IMR-90 (cell line): Measurements from ENCODE around the gene FOXO4. TPM values are rescaled to one million over a fixed set of nuclear protein-coding genes. Genes with fewer than 3 reads are reported as not detected.

Experiments used
- ATAC-seq: fragments of 200-7000 bp; cut with Tn5 transposase; 2 replicates; pipeline ENCODE4 v1.9.1; 2020; ENCODE audit warnings: low read depth, mild to moderate bottlenecking, moderate library complexity
- BruUV-seq: library from RNA; stranded (reverse); fragments of 400-500 nt; replicated peaks from 2 replicates; lab custom pipeline; 2021; lab: Mats Ljungman, UMichigan
- CTCF ChIA-PET: fragments of 300-600 bp; formaldehyde crosslinking; extraction: SDS; loops from one replicate; lab custom pipeline; 2021; ENCODE audit warnings: antibody characterized with exemption; lab: Yijun Ruan, JAX
- POLR2A ChIA-PET: fragments of 300-600 bp; sonication (Branson Sonifier 250); formaldehyde crosslinking; loops from one replicate; lab custom pipeline; 2022; ENCODE audit warnings: antibody characterized with exemption; ENCODE audit not compliant: unreplicated experiment; lab: Charles Lee
- DNase-seq: peaks from one replicate; pipeline ENCODE4 v3.0.0; 2013
- H2AFZ ChIP-seq: replicated peaks from 2 replicates; pipeline ENCODE3; 2013; ENCODE audit warnings: low read length, mild to moderate bottlenecking; ENCODE audit not compliant: poor library complexity
- H2AK5ac ChIP-seq: 2 replicates; pipeline ENCODE4 v1.6.1; 2013; ENCODE audit warnings: low read depth, low read length, inconsistent platforms
- H2AK9ac ChIP-seq: replicated peaks from 2 replicates; pipeline ENCODE3; 2013; ENCODE audit warnings: mild to moderate bottlenecking, low read depth, low read length, moderate library complexity; ENCODE audit not compliant: poor library complexity
- H2BK120ac ChIP-seq: 2 replicates; pipeline ENCODE4 v1.6.1; 2013; ENCODE audit warnings: low read depth, low read length, inconsistent platforms
- H2BK15ac ChIP-seq: 3 replicates; pipeline ENCODE4 v1.6.1; 2013; ENCODE audit warnings: low read depth, low read length, inconsistent platforms
- H2BK20ac ChIP-seq: 2 replicates; pipeline ENCODE4 v1.6.1; 2013; ENCODE audit warnings: low read depth, mild to moderate bottlenecking, inconsistent platforms, low read length, moderate library complexity
- H2BK5ac ChIP-seq: 2 replicates; pipeline ENCODE4 v1.6.1; 2013; ENCODE audit warnings: mild to moderate bottlenecking, low read depth, low read length, inconsistent platforms; ENCODE audit not compliant: poor library complexity, severe bottlenecking
- H3K14ac ChIP-seq: replicated peaks from 2 replicates; pipeline ENCODE4 v1.6.1; 2013; ENCODE audit warnings: low read depth, low read length, inconsistent platforms
- H3K18ac ChIP-seq: 2 replicates; pipeline ENCODE4 v1.6.1; 2013; ENCODE audit warnings: low read depth, low read length, control low read depth
- H3K23ac ChIP-seq: 2 replicates; pipeline ENCODE4 v1.6.1; 2013; ENCODE audit warnings: low read depth, low read length, inconsistent platforms
- H3K27ac ChIP-seq: 2 replicates; pipeline ENCODE4 v1.5.1; 2013; ENCODE audit warnings: mild to moderate bottlenecking, control low read depth, low read length; ENCODE audit not compliant: insufficient read depth
- H3K27me3 ChIP-seq: 2 replicates; pipeline ENCODE4 v1.6.1; 2013; ENCODE audit warnings: low read length; ENCODE audit not compliant: control insufficient read depth, insufficient read depth
- H3K36me3 ChIP-seq: 2 replicates; pipeline ENCODE4 v1.6.1; 2013; ENCODE audit warnings: low read length, mixed read lengths; ENCODE audit not compliant: control insufficient read depth, insufficient read depth
- H3K4ac ChIP-seq: 2 replicates; pipeline ENCODE4 v1.6.1; 2013; ENCODE audit warnings: low read depth, low read length, inconsistent platforms
- H3K4me1 ChIP-seq: 2 replicates; pipeline ENCODE4 v1.6.1; 2013; ENCODE audit warnings: low read length, mixed read lengths; ENCODE audit not compliant: control insufficient read depth, insufficient read depth
- H3K4me2 ChIP-seq: 2 replicates; pipeline ENCODE4 v1.6.1; 2013; ENCODE audit warnings: low read depth, mild to moderate bottlenecking, control low read depth, low read length, moderate library complexity
- H3K4me3 ChIP-seq: 2 replicates; pipeline ENCODE4 v1.5.1; 2013; ENCODE audit warnings: low read depth, mild to moderate bottlenecking, control low read depth, low read length, moderate library complexity; ENCODE audit not compliant: insufficient read depth
- H3K56ac ChIP-seq: 2 replicates; pipeline ENCODE4 v1.6.1; 2013; ENCODE audit warnings: low read length, inconsistent platforms; ENCODE audit not compliant: insufficient read depth; ENCODE audit errors: extremely low read depth
- H3K79me1 ChIP-seq, 2 experiments: 2 replicates each; pipeline ENCODE4 v1.6.1; 2013; ENCODE audit warnings: low read length in 2 of 2, inconsistent platforms in 1 of 2, low read depth in 1 of 2
- H3K9ac ChIP-seq: 2 replicates; pipeline ENCODE4 v1.6.1; 2013; ENCODE audit warnings: low read depth, low read length, control low read depth
- H3K9me1 ChIP-seq: 2 replicates; pipeline ENCODE4 v1.6.1; 2013; ENCODE audit warnings: low read length, inconsistent platforms; ENCODE audit not compliant: insufficient read depth
- H3K9me3 ChIP-seq: 2 replicates; pipeline ENCODE4 v1.6.1; 2013; ENCODE audit warnings: low read length; ENCODE audit not compliant: control insufficient read depth, insufficient read depth
- H4K20me1 ChIP-seq: 2 replicates; pipeline ENCODE4 v1.6.1; 2013; ENCODE audit warnings: low read length, inconsistent platforms; ENCODE audit not compliant: insufficient read depth
- H4K5ac ChIP-seq: 2 replicates; pipeline ENCODE4 v1.6.1; 2013; ENCODE audit warnings: mild to moderate bottlenecking, low read depth, low read length, control low read depth
- H4K8ac ChIP-seq, 2 experiments: 2 replicates each; pipeline ENCODE4 v1.6.1; 2013; ENCODE audit warnings: low read depth in 2 of 2, low read length in 2 of 2, control low read depth in 1 of 2, inconsistent platforms in 1 of 2
- H4K91ac ChIP-seq: 2 replicates; pipeline ENCODE4 v1.6.1; 2013; ENCODE audit warnings: low read depth, low read length, inconsistent platforms; ENCODE audit not compliant: insufficient read depth
- CEBPB ChIP-seq: IDR thresholded peaks from 2 replicates; pipeline ENCODE4 v1.6.1; 2012; ENCODE audit warnings: low read depth, low read length, improper control_type of control experiment
- WGBS, 2 experiments: methylation state at CpG; one replicate each; pipeline versions ENCODE4 v1.1.5 to v1.1.7; 2013; ENCODE audit warnings: missing lambda C conversion rate in 2 of 2; ENCODE audit not compliant: insufficient read length in 1 of 2; ENCODE audit errors: extremely low coverage in 2 of 2; 5-methylcytosine and 5-hydroxymethylcytosine counted together
- dilution Hi-C: fragments of 300-500 bp; cut with HindIII; formaldehyde crosslinking; loops from one replicate; pipeline ENCODE4 v1.14.3; 2018; ENCODE audit warnings: low sequenced_read_pairs; ENCODE audit not compliant: unreplicated experiment
- in situ Hi-C: fragments of 300-500 bp; cut with MboI; formaldehyde crosslinking; loops from 3 replicates; pipeline ENCODE4 v1.14.3; 2019; ENCODE audit warnings: low sequenced_read_pairs, inconsistent platforms, mixed read lengths
- intact Hi-C: fragments of 100-400 bp; cut with micrococcal nuclease; formaldehyde crosslinking; loops from 2 replicates; pipeline ENCODE4 v1.10.0; 2022
- polyA plus RNA-seq, 3 experiments: library from polyadenylated mRNA; depleted of rRNA; stranded (reverse); fragments of >200 nt; gene quantifications; 2 replicates each; pipeline ENCODE4 v1.2.3, GENCODE V29; 2012; ENCODE audit warnings: low replicate concordance in 1 of 3
- total RNA-seq: library from RNA; depleted of rRNA; stranded (reverse); fragments of >200 nt; gene quantifications from 2 replicates; pipeline ENCODE4 v1.2.3, GENCODE V29; 2012

FOXO4 gene
- total and polyA plus RNA-seq, 2 of the 4 experiments (the other 2 are of a cell fraction): 2.0 to 2.6 TPM

DNA sequence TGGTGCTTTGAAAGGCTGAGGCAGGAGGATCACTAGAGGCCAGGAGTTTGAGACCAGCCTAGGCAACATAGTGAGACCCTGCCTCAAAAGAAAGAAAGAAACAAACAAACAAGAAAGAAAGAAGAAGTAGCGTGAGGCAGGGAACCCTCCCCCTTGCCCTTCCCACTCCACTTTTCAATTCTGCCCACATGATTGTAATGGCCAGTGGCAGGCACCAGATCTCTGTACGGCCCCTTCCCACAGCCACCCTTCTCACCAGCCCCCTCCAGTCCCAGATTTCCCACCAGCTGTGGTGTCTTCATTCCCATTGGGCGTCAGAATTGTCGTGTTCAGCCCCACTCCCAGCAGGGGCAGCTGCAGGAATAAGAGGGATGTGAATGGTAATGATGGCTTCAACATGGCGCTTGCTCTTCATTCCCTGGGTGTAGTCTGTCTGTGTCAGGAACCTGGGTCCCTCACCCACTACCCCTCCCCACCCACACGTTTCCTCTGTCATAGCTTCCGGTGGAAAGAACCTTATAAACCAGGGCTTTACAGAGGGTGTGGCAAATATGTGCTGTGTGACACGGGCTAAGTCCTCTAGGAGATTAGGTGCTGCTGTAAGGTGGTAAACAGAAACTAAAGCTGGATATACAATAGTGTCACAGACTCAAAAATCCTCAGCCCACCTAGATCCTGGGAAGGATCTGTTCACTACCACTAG is 15.6 kb downstream of the FOXO4 start, which contains the start of gene IL2RG:
IL2RG (minus strand) TSS at position 437 of the 703 bp plus-strand sequence; CDS start at position 399, 38 bp downstream.
- Histone ChIP-seq H2AK5ac (no peak within 1 kb of the TSS), H2BK15ac (no peak within 1 kb of the TSS), H3K27ac (no peak within 1 kb of the TSS), H2BK5ac (no peak within 1 kb of the TSS), H3K27me3 (peaks cover 24% of the 10 kb centered on the region), H2AFZ (peak within 1 kb of the TSS; percentile 33), H3K4ac (no peak within 1 kb of the TSS), H3K56ac (no peak within 1 kb of the TSS), H4K8ac (no peak within 1 kb of the TSS), H3K9ac (no peak within 1 kb of the TSS), H3K18ac (no peak within 1 kb of the TSS), H3K14ac (no peak within 1 kb of the TSS), H4K91ac (no peak within 1 kb of the TSS), H2BK20ac (no peak within 1 kb of the TSS), H2AK9ac (no peak within 1 kb of the TSS), H3K9me3 (no peaks in the 10 kb centered on the region), H3K23ac (no peak within 1 kb of the TSS), H3K9me1 (no peaks in the 10 kb centered on the region), H4K20me1 (no peaks in the 10 kb centered on the region), H3K36me3 (no peaks in the 10 kb centered on the region), H3K4me1 (no peaks in the 10 kb centered on the region), H3K4me3 (no peak within 1 kb of the TSS), H3K79me1 (no peaks in the 10 kb centered on the region), H4K5ac (no peak within 1 kb of the TSS), H2BK120ac (no peak within 1 kb of the TSS), H3K4me2 (no peak within 1 kb of the TSS)
- ATAC-seq: no peak
- no peak for DNase-seq
- WGBS, 2 experiments: no CpG with 5 or more reads among the region's 8 CpGs
- dilution Hi-C loops (no loop called here), intact Hi-C loops (no loop called here), in situ Hi-C loops (no loop called here)
- POLR2A ChIA-PET: no interaction called here
- BruUV-seq: no TSS peak
- CTCF ChIA-PET: no interaction called here
- no peak for TF ChIP-seq CEBPB
